ENCODE results near the gene LRRC75B.
"Not testable (repeated sequence)": the region's sequence is repeated elsewhere in the genome, so short reads cannot be mapped to it uniquely, and the experiment has no call there.

LRRC75B gene

DNA sequence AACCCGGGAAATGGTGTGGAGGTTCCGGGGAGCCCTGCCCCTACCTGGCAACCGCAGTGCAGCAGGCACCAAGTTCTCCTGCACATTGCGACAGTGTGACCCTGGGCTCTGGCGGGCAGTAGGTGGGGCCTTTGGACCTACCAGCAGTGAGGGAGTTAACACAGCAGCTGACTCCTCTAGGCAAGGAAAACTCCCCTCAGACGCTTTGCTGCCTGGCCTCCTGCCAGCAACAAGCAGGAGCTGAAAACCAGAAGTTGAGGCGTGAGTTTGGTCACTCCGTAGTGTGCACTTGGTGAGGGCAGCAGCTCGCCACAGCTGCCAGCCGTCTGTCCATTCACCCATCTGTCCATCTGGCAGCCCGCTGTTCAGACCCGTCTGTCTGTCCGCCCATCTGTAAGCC is 39.8 kb upstream of the LRRC75B start:
- not testable (repeated sequence) for H2BK5ac ChIP-seq (ENCODE audit: low read length); H3K4me3 ChIP-seq (ENCODE audit: low read length); H4K5ac ChIP-seq (ENCODE audit: low read length); H3K79me2 ChIP-seq (ENCODE audit: control insufficient read depth, insufficient read depth, low read length); DNase-seq; H2BK15ac ChIP-seq (replicated peaks; ENCODE audit: low read depth); H2BK120ac ChIP-seq (ENCODE audit: low read depth, low read length); H3K4me2 ChIP-seq (ENCODE audit: low read length); H3K4ac ChIP-seq (ENCODE audit: low read depth, low read length); H4K8ac ChIP-seq (ENCODE audit: low read depth, low read length); H3K18ac ChIP-seq (ENCODE audit: low read length); H3K4me1 ChIP-seq (ENCODE audit: control insufficient read depth, low read depth, low read length); H3K79me1 ChIP-seq (ENCODE audit: low read length); H3K56ac ChIP-seq (ENCODE audit: low read length); H3K9ac ChIP-seq (ENCODE audit: low read length); H2AK5ac ChIP-seq (ENCODE audit: low read length); H3K27ac ChIP-seq (ENCODE audit: low read depth, low read length); H3K27me3 ChIP-seq (ENCODE audit: insufficient read depth, low read length, poor library complexity); H3K23ac ChIP-seq (ENCODE audit: low read length); H3K36me3 ChIP-seq (ENCODE audit: control insufficient read depth, insufficient read depth, low read length)
- no CpG with 5 or more reads among the region's 13 CpGs for WGBS (ENCODE audit: extremely low coverage, insufficient coverage, low lambda C conversion rate)

DNA sequence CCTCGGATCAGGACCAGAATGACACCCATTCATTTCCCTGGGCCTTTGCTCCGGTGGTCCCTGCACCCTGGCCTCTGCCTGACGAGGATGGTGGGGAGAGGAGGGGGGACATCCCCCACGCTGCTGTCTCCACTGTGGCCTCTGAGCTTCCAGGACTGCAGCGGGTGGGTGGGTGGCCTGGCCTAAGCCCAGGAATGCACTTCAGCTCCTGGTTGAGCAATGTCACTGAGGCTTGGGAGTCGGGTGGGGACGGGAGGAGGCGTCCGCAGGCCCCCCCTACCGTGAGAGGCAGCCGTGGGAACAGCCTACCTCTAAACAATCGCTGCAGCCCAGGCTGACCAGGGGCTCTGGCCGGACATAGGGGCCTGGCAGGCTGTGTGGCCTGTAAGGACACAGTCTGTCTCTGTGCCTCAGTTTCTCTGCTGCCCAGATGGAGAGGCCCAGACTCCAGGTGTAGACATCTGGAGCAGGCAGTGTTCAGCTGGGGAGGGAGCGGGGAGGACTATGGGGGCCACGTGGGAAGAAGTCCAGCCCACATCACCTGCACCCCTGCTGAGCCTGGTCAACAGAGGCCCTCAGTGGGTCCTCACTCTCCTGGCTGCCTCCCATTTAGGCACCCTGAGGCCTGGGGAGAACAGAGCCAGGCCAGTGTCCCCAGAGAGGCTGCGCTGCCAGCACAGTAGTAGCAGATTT is 38.7 kb upstream of the LRRC75B start:
- not testable (repeated sequence) for H3K4me3 ChIP-seq (ENCODE audit: low read length)

GRCh38 chr22:24630812-24631427 is 38.0 kb upstream of the LRRC75B start:
- not testable (repeated sequence) for H2BK120ac ChIP-seq (ENCODE audit: low read depth, low read length); H3K27me3 ChIP-seq (ENCODE audit: insufficient read depth, low read length, poor library complexity); H3K4me3 ChIP-seq (ENCODE audit: low read length); H3K4ac ChIP-seq (ENCODE audit: low read depth, low read length); H2BK15ac ChIP-seq (replicated peaks; ENCODE audit: low read depth); H3K9ac ChIP-seq (ENCODE audit: low read length); H3K79me2 ChIP-seq (ENCODE audit: control insufficient read depth, insufficient read depth, low read length); H3K79me1 ChIP-seq (ENCODE audit: low read length); H3K23ac ChIP-seq (ENCODE audit: low read length); H2AK5ac ChIP-seq (ENCODE audit: low read length); H3K4me2 ChIP-seq (ENCODE audit: low read length); H4K8ac ChIP-seq (ENCODE audit: low read depth, low read length); H3K4me1 ChIP-seq (ENCODE audit: control insufficient read depth, low read depth, low read length); H4K5ac ChIP-seq (ENCODE audit: low read length); H3K36me3 ChIP-seq (ENCODE audit: control insufficient read depth, insufficient read depth, low read length)
- H3K27ac ChIP-seq (ENCODE audit: low read depth, low read length) = peak overlapping the region; percentile 92
- no CpG with 5 or more reads among the region's 7 CpGs for WGBS (ENCODE audit: extremely low coverage, insufficient coverage, low lambda C conversion rate)
- peak overlapping the region; percentile 93 for H2BK5ac ChIP-seq (ENCODE audit: low read length)
- peak overlapping the region; percentile 9 for H3K18ac ChIP-seq (ENCODE audit: low read length)
- H3K56ac ChIP-seq (ENCODE audit: low read length) = peak overlapping the region; percentile 84
- peak; percentile 83 for DNase-seq

More for the DNA sequence above, 38.7 kb upstream of the LRRC75B start:
- H3K27me3 ChIP-seq (ENCODE audit: insufficient read depth, low read length, poor library complexity); H2AK5ac ChIP-seq (ENCODE audit: low read length); H3K79me2 ChIP-seq (ENCODE audit: control insufficient read depth, insufficient read depth, low read length); H3K4me2 ChIP-seq (ENCODE audit: low read length); H3K23ac ChIP-seq (ENCODE audit: low read length); H4K8ac ChIP-seq (ENCODE audit: low read depth, low read length); H4K5ac ChIP-seq (ENCODE audit: low read length); H3K9ac ChIP-seq (ENCODE audit: low read length); H3K36me3 ChIP-seq (ENCODE audit: control insufficient read depth, insufficient read depth, low read length); H2BK15ac ChIP-seq (replicated peaks; ENCODE audit: low read depth); H3K79me1 ChIP-seq (ENCODE audit: low read length); H3K4me1 ChIP-seq (ENCODE audit: control insufficient read depth, low read depth, low read length); H2BK120ac ChIP-seq (ENCODE audit: low read depth, low read length): not testable (repeated sequence)
- H3K27ac ChIP-seq (ENCODE audit: low read depth, low read length) = peak overlapping the region; percentile 92
- peak; percentile 29 for DNase-seq
- peak overlapping the region; percentile 39 for H3K4ac ChIP-seq (ENCODE audit: low read depth, low read length)
- peak overlapping the region; percentile 84 for H3K56ac ChIP-seq (ENCODE audit: low read length)
- no CpG with 5 or more reads among the region's 16 CpGs for WGBS (ENCODE audit: extremely low coverage, insufficient coverage, low lambda C conversion rate)
- peak overlapping the region; percentile 9 for H3K18ac ChIP-seq (ENCODE audit: low read length)
- peak overlapping the region; percentile 93 for H2BK5ac ChIP-seq (ENCODE audit: low read length)

- DNase-seq = peak; percentile 35
- H2AK5ac ChIP-seq (ENCODE audit: low read length); H3K36me3 ChIP-seq (ENCODE audit: control insufficient read depth, insufficient read depth, low read length); H3K4me3 ChIP-seq (ENCODE audit: low read length); H3K9ac ChIP-seq (ENCODE audit: low read length); H3K79me1 ChIP-seq (ENCODE audit: low read length); H4K8ac ChIP-seq (ENCODE audit: low read depth, low read length); H3K4ac ChIP-seq (ENCODE audit: low read depth, low read length); H3K4me1 ChIP-seq (ENCODE audit: control insufficient read depth, low read depth, low read length); H3K4me2 ChIP-seq (ENCODE audit: low read length); H3K27me3 ChIP-seq (ENCODE audit: insufficient read depth, low read length, poor library complexity); H3K56ac ChIP-seq (ENCODE audit: low read length); H3K79me2 ChIP-seq (ENCODE audit: control insufficient read depth, insufficient read depth, low read length); H3K27ac ChIP-seq (ENCODE audit: low read depth, low read length); H2BK5ac ChIP-seq (ENCODE audit: low read length); H2BK120ac ChIP-seq (ENCODE audit: low read depth, low read length); H4K5ac ChIP-seq (ENCODE audit: low read length); H3K23ac ChIP-seq (ENCODE audit: low read length); H2BK15ac ChIP-seq (replicated peaks; ENCODE audit: low read depth); H3K18ac ChIP-seq (ENCODE audit: low read length): not testable (repeated sequence)
- WGBS (ENCODE audit: extremely low coverage, insufficient coverage, low lambda C conversion rate) = no CpG with 5 or more reads among the region's 11 CpGs
These were observed 36.2 kb upstream of the LRRC75B start for GRCh38 chr22:24629069-24629468.

DNA sequence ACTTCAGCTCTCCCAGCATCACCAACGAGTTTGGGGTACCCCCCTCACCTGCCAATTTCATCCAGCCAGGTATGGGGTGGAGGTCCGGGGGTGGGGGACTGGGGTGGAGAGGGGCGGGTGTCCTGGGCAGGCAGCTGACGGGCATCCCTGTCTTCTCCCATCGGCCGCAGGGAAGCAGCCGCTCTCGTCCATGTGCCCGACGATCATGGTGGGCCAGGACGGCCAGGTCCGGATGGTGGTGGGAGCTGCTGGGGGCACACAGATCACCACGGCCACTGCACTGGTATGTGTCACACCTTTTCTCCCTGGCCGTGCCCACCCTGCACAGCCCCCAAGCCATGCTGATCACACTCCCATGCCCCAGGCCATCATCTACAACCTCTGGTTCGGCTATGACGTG is 35.0 kb upstream of the LRRC75B start:
- not testable (repeated sequence) for H3K4me2 ChIP-seq (ENCODE audit: low read length); H2BK120ac ChIP-seq (ENCODE audit: low read depth, low read length); H3K4me3 ChIP-seq (ENCODE audit: low read length); H2BK15ac ChIP-seq (replicated peaks; ENCODE audit: low read depth); H4K5ac ChIP-seq (ENCODE audit: low read length); H3K27ac ChIP-seq (ENCODE audit: low read depth, low read length); H3K79me1 ChIP-seq (ENCODE audit: low read length); H3K79me2 ChIP-seq (ENCODE audit: control insufficient read depth, insufficient read depth, low read length); H3K23ac ChIP-seq (ENCODE audit: low read length); H3K18ac ChIP-seq (ENCODE audit: low read length); H2AK5ac ChIP-seq (ENCODE audit: low read length); H2BK5ac ChIP-seq (ENCODE audit: low read length); H4K8ac ChIP-seq (ENCODE audit: low read depth, low read length); DNase-seq; H3K4ac ChIP-seq (ENCODE audit: low read depth, low read length); H3K36me3 ChIP-seq (ENCODE audit: control insufficient read depth, insufficient read depth, low read length); H3K27me3 ChIP-seq (ENCODE audit: insufficient read depth, low read length, poor library complexity); H3K4me1 ChIP-seq (ENCODE audit: control insufficient read depth, low read depth, low read length); H3K56ac ChIP-seq (ENCODE audit: low read length); H3K9ac ChIP-seq (ENCODE audit: low read length)
- WGBS (ENCODE audit: extremely low coverage, insufficient coverage, low lambda C conversion rate) = no CpG with 5 or more reads among the region's 16 CpGs

- H2AK5ac ChIP-seq (ENCODE audit: low read length); H4K5ac ChIP-seq (ENCODE audit: low read length); H4K8ac ChIP-seq (ENCODE audit: low read depth, low read length); H2BK120ac ChIP-seq (ENCODE audit: low read depth, low read length); H3K79me1 ChIP-seq (ENCODE audit: low read length); H3K4me2 ChIP-seq (ENCODE audit: low read length); H3K23ac ChIP-seq (ENCODE audit: low read length); H3K18ac ChIP-seq (ENCODE audit: low read length); H3K36me3 ChIP-seq (ENCODE audit: control insufficient read depth, insufficient read depth, low read length); H3K27me3 ChIP-seq (ENCODE audit: insufficient read depth, low read length, poor library complexity); H2BK15ac ChIP-seq (replicated peaks; ENCODE audit: low read depth); H3K27ac ChIP-seq (ENCODE audit: low read depth, low read length); DNase-seq; H3K56ac ChIP-seq (ENCODE audit: low read length); H3K79me2 ChIP-seq (ENCODE audit: control insufficient read depth, insufficient read depth, low read length); H3K4me1 ChIP-seq (ENCODE audit: control insufficient read depth, low read depth, low read length); H2BK5ac ChIP-seq (ENCODE audit: low read length); H3K4ac ChIP-seq (ENCODE audit: low read depth, low read length); H3K4me3 ChIP-seq (ENCODE audit: low read length); H3K9ac ChIP-seq (ENCODE audit: low read length): not testable (repeated sequence)
- WGBS (ENCODE audit: extremely low coverage, insufficient coverage, low lambda C conversion rate) = no CpG with 5 or more reads among the region's 2 CpGs
These were observed 29.7 kb upstream of the LRRC75B start for GRCh38 chr22:24622596-24622995.
